ENCODE measurements around the gene TES.

- TF ChIP-seq, protein P1, sequence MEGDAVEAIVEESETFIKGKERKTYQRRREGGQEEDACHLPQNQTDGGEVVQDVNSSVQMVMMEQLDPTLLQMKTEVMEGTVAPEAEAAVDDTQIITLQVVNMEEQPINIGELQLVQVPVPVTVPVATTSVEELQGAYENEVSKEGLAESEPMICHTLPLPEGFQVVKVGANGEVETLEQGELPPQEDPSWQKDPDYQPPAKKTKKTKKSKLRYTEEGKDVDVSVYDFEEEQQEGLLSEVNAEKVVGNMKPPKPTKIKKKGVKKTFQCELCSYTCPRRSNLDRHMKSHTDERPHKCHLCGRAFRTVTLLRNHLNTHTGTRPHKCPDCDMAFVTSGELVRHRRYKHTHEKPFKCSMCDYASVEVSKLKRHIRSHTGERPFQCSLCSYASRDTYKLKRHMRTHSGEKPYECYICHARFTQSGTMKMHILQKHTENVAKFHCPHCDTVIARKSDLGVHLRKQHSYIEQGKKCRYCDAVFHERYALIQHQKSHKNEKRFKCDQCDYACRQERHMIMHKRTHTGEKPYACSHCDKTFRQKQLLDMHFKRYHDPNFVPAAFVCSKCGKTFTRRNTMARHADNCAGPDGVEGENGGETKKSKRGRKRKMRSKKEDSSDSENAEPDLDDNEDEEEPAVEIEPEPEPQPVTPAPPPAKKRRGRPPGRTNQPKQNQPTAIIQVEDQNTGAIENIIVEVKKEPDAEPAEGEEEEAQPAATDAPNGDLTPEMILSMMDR (IDR thresholded peaks at IDR 0.05), result no peak
- no peak for TF ChIP-seq POLR2A (IDR thresholded peaks at IDR 0.05)
Observed at GRCh38 chr7:116231543-116231942, 21.2 kb downstream of the TES start.

All from right lobe of liver (tissue), 4 donors.